ACHN (cell line): Measurements from ENCODE around the gene DCAF10.
A peak's percentile ranks its signal among the peaks of the same experiment; 100 is the strongest.
"Not testable (repeated sequence)": the region's sequence is repeated elsewhere in the genome, so short reads cannot be mapped to it uniquely, and the experiment has no call there.

ENCODE experiments used
- DNase-seq: peaks from one replicate; pipeline ENCODE4 v3.0.0-alpha.2; 2015
- in situ Hi-C: cut with HindIII; loops from 2 replicates; pipeline ENCODE4 v1.10.0; 2017; ENCODE audit warnings: low sequenced_read_pairs, low pct_ligation_motif_present, low pct_unique_long_range_greater_than_20kb

The DCAF10 gene

DNA sequence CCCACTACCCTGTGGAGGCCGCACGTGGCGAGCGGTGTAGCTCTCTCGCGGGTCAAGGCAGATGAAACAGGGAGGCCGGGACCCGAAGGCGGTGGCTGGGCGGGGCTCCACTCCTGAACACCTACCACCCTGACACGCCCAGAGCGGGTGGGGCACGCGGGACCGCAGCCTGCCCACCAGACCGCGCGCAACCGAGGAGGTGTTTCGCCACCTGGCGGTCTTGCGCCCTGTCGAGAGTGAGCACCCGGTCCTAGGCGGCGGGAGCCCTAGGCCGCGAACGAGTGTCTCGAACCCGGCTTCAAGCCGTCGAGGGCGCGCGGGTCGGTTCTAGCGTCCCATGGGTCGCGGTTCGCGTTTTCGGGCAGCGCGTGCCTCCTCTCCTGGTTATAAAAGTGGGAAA, 13.5 kb upstream of the DCAF10 start:
- in situ Hi-C loops: no loop called here

GRCh38 chr9:37788332-37788731, 12.3 kb upstream of the DCAF10 start:
- no peak for DNase-seq
- in situ Hi-C loops: no loop called here

More for the DNA sequence above, 13.5 kb upstream of the DCAF10 start:
- no peak for DNase-seq

DNA sequence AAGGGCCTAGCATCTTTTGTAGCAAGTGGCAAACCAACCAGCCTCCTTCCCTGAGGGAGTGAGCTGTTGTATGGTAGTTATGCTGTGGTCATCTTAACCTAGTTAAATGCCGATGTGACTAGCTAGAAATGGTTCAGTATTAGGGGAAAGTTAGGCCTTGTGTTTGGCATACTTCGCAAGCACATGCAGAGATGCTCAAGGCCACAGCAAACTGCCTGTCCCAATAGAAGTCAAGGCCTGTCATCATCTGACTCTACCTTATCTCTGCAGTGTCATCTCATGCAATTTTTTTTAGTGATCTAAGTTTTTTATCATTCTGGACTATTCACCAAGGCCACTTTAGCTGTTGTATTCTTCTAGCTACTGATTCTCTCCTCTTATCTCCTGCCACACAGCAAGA, 10.5 kb upstream of the DCAF10 start:
- DNase-seq: no peak
- in situ Hi-C loops: no loop called here

DNA sequence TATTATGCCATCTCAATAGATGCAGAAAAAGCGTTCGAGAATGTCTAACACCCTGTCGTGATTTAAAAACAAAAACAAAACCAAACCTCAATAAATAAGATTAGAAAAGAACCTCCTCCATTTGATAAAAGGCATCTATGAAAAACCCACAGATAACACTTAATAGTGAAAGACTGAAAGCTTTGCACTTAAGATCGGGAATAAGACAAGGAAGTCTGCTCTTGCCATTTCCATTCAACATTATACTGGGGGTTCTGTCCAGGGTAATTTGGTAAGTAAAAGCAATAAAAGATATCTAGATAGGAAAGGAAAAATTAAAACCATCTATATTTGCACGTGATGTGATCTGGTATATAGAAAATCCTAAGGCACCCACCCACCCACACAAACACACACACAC, 8.5 kb upstream of the DCAF10 start:
- DNase-seq: no peak
- in situ Hi-C loops: no loop called here

- DNase-seq: no peak
- in situ Hi-C loops: no loop called here
These were observed 4.4 kb upstream of the DCAF10 start for GRCh38 chr9:37796232-37796631.

- DNase-seq: no peak
- in situ Hi-C loops: no loop called here
These were observed 1.9 kb upstream of the DCAF10 start for GRCh38 chr9:37798677-37799076.

GRCh38 chr9:37801287-37801850, 772 bp downstream of the DCAF10 start:
- in situ Hi-C loops: no loop called here
- DNase-seq: peak; percentile 19

- in situ Hi-C loops: no loop called here
- DNase-seq: no peak
These were observed 1.5 kb downstream of the DCAF10 start for GRCh38 chr9:37801959-37802711.

- DNase-seq: no peak
- in situ Hi-C loops: no loop called here
These were observed 5.7 kb downstream of the DCAF10 start for GRCh38 chr9:37806271-37806670.

- DNase-seq, in situ Hi-C loops: not testable (repeated sequence)
These were observed 9.1 kb downstream of the DCAF10 start for GRCh38 chr9:37809676-37810075.

GRCh38 chr9:37811906-37812476, 11.4 kb downstream of the DCAF10 start:
- in situ Hi-C loops: no loop called here
- no peak for DNase-seq

GRCh38 chr9:37812773-37813379, 12.3 kb downstream of the DCAF10 start:
- no peak for DNase-seq
- in situ Hi-C loops: no loop called here

DNA sequence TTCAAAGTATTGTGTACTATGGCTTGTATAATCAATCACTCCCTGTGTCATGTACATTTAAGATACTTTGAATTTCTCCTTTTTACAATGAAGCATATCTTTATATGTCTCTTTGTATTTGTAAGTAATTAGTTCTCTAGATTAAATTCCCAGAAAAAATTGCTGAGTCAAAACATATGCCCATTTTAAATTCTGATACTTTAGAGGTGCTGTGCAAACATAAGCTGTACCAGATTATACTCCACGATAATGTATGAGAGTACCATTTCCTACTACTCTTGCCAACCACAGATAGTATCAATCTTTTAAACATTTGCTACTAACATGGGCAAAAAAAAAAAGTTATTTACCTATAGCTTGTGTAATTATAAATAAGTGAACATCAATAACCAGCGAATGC, 18.3 kb downstream of the DCAF10 start:
- in situ Hi-C loops: no loop called here

GRCh38 chr9:37820142-37820541, 19.5 kb downstream of the DCAF10 start:
- no peak for DNase-seq
- in situ Hi-C loops: no loop called here

More for the DNA sequence above, 18.3 kb downstream of the DCAF10 start:
- DNase-seq: no peak

DNA sequence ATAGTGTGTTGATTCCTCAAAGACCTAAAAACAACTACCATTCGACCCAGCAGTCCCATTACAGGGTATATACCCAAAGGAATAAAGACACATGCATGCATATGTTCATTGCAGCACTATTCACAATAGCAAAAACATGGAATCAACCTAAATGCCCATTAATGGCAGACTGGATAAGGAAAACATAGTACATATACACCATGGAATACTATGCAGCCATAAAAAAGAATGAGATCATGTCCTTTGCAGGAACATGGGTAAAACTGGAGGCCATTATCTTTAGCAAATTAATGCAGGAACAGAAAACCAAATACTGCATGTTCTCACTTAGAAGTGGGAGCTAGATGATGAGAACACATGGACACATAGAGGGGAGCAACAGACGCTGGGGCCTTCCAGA, 24.6 kb downstream of the DCAF10 start:
- DNase-seq, in situ Hi-C loops: not testable (repeated sequence)

- no peak for DNase-seq
- in situ Hi-C loops: no loop called here
These were observed 27.0 kb downstream of the DCAF10 start for GRCh38 chr9:37827483-37828165.

GRCh38 chr9:37835821-37836220, 35.2 kb downstream of the DCAF10 start:
- in situ Hi-C loops: no loop called here
- no peak for DNase-seq

- in situ Hi-C loops: no loop called here
- no peak for DNase-seq
These were observed 35.8 kb downstream of the DCAF10 start for GRCh38 chr9:37836386-37836785.
